Calu3 (cell line): ENCODE data around the gene CREB3L1. TPM values are rescaled to one million over a fixed set of nuclear protein-coding genes. Genes with fewer than 3 reads are reported as not detected.
A peak's percentile ranks its signal among the peaks of the same experiment; 100 is the strongest.

Experiments used
- BruUV-seq: library from RNA; stranded (reverse); fragments of 400-500 nt; replicated peaks from 2 replicates; lab custom pipeline; 2021; lab: Mats Ljungman, UMichigan
- CTCF ChIA-PET: fragments of 300-600 bp; sonication (Branson Sonifier 250); formaldehyde crosslinking; loops from one replicate; lab custom pipeline; 2022; ENCODE audit warnings: antibody characterized with exemption; lab: Charles Lee
- DNase-seq: peaks from one replicate; pipeline ENCODE4 v3.0.0; 2022
- H3K27ac Mint-ChIP-seq: one replicate; pipeline ENCODE4 v1.8.0; 2022; ENCODE audit warnings: mixed read lengths; ENCODE audit not compliant: unreplicated experiment
- H3K27me3 Mint-ChIP-seq: one replicate; pipeline ENCODE4 v1.8.0; 2022; ENCODE audit warnings: mixed read lengths; ENCODE audit not compliant: unreplicated experiment
- H3K36me3 Mint-ChIP-seq: one replicate; pipeline ENCODE4 v1.8.0; 2022; ENCODE audit warnings: mild to moderate bottlenecking, moderate library complexity, mixed read lengths; ENCODE audit not compliant: insufficient read depth, unreplicated experiment
- H3K4me1 Mint-ChIP-seq: one replicate; pipeline ENCODE4 v1.8.0; 2022; ENCODE audit warnings: mild to moderate bottlenecking, low read depth, mixed read lengths; ENCODE audit not compliant: unreplicated experiment
- H3K4me3 Mint-ChIP-seq: one replicate; pipeline ENCODE4 v1.8.0; 2022; ENCODE audit warnings: mild to moderate bottlenecking, low read depth, moderate library complexity, mixed read lengths; ENCODE audit not compliant: unreplicated experiment
- H3K9me3 Mint-ChIP-seq: one replicate; pipeline ENCODE4 v1.8.0; 2022; ENCODE audit warnings: low read depth, mixed read lengths; ENCODE audit not compliant: unreplicated experiment
- CTCF ChIP-seq: fragments of 200-600 bp; IDR thresholded peaks from one replicate; pipeline ENCODE4 v1.8.0; 2022; ENCODE audit warnings: antibody characterized with exemption; ENCODE audit not compliant: unreplicated experiment
- intact Hi-C: fragments of 100-400 bp; cut with micrococcal nuclease; formaldehyde crosslinking; loops from one replicate; pipeline ENCODE4 v1.10.0; 2022; ENCODE audit not compliant: unreplicated experiment
- total RNA-seq: library from RNA; stranded (reverse); gene quantifications from 2 replicates; pipeline ENCODE4 v1.2.3, GENCODE V29; 2022

CREB3L1 gene
- total RNA-seq, 1 experiment from 2014 or later = not detected

- Mint-ChIP-seq H3K27ac (no peak overlapping the region), H3K9me3 (no peaks in the 10 kb centered on the region), H3K4me1 (peaks cover 15% of the 10 kb centered on the region), H3K4me3 (no peak overlapping the region), H3K36me3 (no peaks in the 10 kb centered on the region), H3K27me3 (no peaks in the 10 kb centered on the region)
- no peak for TF ChIP-seq CTCF
- DNase-seq = no peak
- BruUV-seq = no TSS peak
- CTCF ChIA-PET = interaction anchor here (0.7 to 1.1 kb wide), 2 partner anchors 9 to 10 kb away, joined by 3 read pairs; no protein-coding TSS in a partner anchor
- intact Hi-C loops = no loop called here
Observed at GRCh38 chr11:46306296-46306853, 28.9 kb downstream of the CREB3L1 start.

DNA sequence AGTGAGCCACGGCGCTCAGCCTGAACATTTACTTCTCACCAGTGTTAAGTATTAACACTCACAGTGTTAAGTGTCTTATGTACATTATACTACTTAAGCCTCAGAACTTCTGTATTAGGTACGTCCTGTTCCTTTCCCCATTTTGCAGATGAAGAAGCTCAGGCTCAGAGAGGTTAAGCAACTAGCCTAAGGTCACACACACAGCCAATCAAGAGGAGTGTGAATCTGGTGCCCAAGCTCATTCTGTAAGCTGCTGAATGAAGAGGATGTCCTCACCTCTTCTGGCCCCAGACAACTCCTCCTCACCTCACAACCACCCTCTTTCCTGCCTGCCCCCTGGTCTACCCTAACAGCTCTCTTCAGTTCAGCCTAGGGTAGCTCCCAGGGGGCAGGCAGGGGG, 29.9 kb downstream of the CREB3L1 start:
- no peak overlapping the region for H3K27ac Mint-ChIP-seq
- TF ChIP-seq CTCF = no peak
- H3K27me3 Mint-ChIP-seq = peaks cover 9% of the 10 kb centered on the region
- DNase-seq = no peak
- H3K36me3 Mint-ChIP-seq = peaks cover 1% of the 10 kb centered on the region
- peaks cover 15% of the 10 kb centered on the region for H3K4me1 Mint-ChIP-seq
- no peak overlapping the region for H3K4me3 Mint-ChIP-seq
- CTCF ChIA-PET = interaction anchor here (1.1 to 1.5 kb wide), 2 partner anchors 8 to 68 kb away, joined by 3 to 7 read pairs; no protein-coding TSS in a partner anchor
- intact Hi-C loops = no loop called here
- H3K9me3 Mint-ChIP-seq = no peaks in the 10 kb centered on the region
- BruUV-seq = no TSS peak

- no TSS peak for BruUV-seq
- CTCF ChIA-PET = interaction anchor here (0.5 to 2.7 kb wide), 5 partner anchors 8 to 1628 kb away, joined by 3 to 12 read pairs (median 8); no protein-coding TSS in a partner anchor
- DNase-seq = no peak
- H3K36me3 Mint-ChIP-seq = peaks cover 4% of the 10 kb centered on the region
- H3K4me1 Mint-ChIP-seq = peaks cover 15% of the 10 kb centered on the region
- intact Hi-C loops = loop anchor here (1.0 to 2.0 kb wide), 2 partner anchors 61 to 69 kb away; no protein-coding TSS in a partner anchor
- TF ChIP-seq CTCF = no peak
- no peaks in the 10 kb centered on the region for H3K9me3 Mint-ChIP-seq
- no peak overlapping the region for H3K27ac Mint-ChIP-seq
- H3K4me3 Mint-ChIP-seq = no peak overlapping the region
- peaks cover 14% of the 10 kb centered on the region for H3K27me3 Mint-ChIP-seq
Observed at GRCh38 chr11:46307785-46308341, 30.4 kb downstream of the CREB3L1 start.

DNA sequence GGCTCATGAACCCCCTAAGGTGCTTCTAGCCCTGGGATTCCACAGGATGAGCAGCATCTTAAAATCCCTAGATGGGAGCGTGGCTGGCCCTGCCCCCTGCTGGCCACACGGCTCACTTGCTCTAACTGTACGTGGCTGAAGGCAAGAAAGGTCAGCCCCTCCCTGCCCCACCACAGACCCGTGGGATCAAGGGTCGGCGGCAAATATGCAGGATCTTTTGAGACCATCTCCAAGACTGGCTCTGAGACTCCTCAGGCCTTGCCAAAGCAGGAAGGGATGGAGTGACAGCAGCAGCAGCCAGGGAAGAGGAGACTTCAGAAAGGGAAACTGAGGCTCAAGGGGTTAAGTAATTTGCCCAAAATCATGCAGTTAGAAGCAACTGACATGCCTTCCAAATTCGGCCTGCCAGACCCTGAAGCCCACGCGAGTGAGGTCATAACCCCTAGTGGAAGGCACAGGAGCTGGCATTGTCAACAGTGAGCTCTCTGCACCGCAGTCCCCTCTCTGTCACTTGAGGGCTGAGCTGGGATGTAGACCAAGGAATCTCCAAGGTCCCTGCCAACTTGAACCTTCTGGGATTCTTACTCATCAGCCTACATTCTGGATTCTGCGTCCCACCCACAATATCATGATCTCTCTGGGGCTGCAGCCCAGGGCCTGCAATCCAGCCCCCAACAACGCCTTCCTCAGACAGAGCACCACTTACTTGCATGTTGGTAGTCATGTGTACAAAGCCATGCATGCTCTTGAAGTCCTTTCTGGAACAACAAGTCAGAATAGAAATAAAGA, 31.4 kb downstream of the CREB3L1 start:
- H3K27ac Mint-ChIP-seq = no peak overlapping the region
- intact Hi-C loops = loop anchor here (1.0 to 2.0 kb wide), 2 partner anchors 62 to 70 kb away; no protein-coding TSS in a partner anchor
- peaks cover 4% of the 10 kb centered on the region for H3K36me3 Mint-ChIP-seq
- no peaks in the 10 kb centered on the region for H3K9me3 Mint-ChIP-seq
- TF ChIP-seq CTCF = peak; percentile 86
- CTCF ChIA-PET = interaction anchor here (0.5 to 2.7 kb wide), 10 partner anchors 10 to 1627 kb away, joined by 3 to 12 read pairs (median 6); no protein-coding TSS in a partner anchor
- DNase-seq = peak; percentile 76
- no peak overlapping the region for H3K4me3 Mint-ChIP-seq
- H3K27me3 Mint-ChIP-seq = peaks cover 14% of the 10 kb centered on the region
- H3K4me1 Mint-ChIP-seq = peaks cover 15% of the 10 kb centered on the region
- no TSS peak for BruUV-seq
